ENCODE measurements around the gene GTF2F1.

GTF2F1 gene

DNA sequence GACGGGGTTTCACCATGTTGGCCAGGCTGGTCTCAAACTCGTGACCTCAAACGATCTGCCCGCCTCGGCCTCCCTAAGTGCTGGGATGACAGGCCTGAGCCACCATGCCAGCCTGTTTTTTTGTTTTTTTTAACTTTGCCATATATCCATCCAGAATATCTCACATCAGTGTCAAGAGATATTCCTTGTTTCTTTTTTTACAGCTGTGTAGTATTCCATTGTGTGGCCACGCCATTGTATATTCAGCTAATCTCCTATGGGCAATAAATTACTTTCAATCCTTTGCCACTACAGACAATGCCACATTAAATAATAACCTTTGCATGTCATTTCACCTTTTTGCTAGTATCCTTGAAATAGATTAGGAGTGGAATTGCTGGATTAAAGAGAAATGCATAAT, 16.4 kb upstream of the GTF2F1 start:
- Histone ChIP-seq H3K4me3 (replicated peaks; ENCODE audit: insufficient read depth, low read length) (no peak overlapping the region), H3K27me3 (ENCODE audit: insufficient read depth, poor library complexity, severe bottlenecking) (no peaks in the 10 kb centered on the region), H3K27ac (replicated peaks) (no peak overlapping the region)
- TF ChIP-seq SPI1 (IDR thresholded peaks at IDR 0.05; ENCODE audit: borderline replicate concordance, low read depth): no peak
- TF ChIP-seq CTCF (IDR thresholded peaks at IDR 0.05; ENCODE audit: insufficient read depth, low read length): no peak
- TF ChIP-seq GABPA (IDR thresholded peaks at IDR 0.05; ENCODE audit: low read depth): no peak
- no peak for TF ChIP-seq POLR2AphosphoS5 (IDR thresholded peaks at IDR 0.05; ENCODE audit: low read depth)
- TF ChIP-seq REST (IDR thresholded peaks at IDR 0.05; ENCODE audit: insufficient replicate concordance, low read depth): no peak
- DNase-seq (ENCODE audit: low read depth in 1 of 2, low spot score in 1 of 2): no peak

DNA sequence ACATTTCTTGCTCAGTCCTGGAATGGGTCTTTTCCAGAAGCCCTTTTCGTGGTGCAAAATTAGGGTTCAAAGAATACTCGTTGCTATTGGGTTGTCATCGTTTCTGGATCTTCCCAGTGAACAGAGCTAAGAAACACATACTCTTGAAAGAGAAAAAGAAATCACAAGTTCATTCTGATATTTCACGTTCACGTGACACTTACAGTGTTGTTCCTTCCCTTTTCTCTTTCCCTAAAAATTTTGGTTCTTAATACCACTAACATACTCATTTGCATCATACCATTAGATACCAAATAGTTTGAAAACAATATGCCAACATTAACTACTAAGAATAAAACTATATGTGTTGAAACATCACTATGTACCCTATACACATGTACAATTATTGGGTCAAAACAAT, 13.4 kb upstream of the GTF2F1 start:
- no peak overlapping the region for H3K27ac ChIP-seq (replicated peaks)
- DNase-seq (ENCODE audit: low read depth in 1 of 2, low spot score in 1 of 2): no peak

More for the DNA sequence above, 13.4 kb upstream of the GTF2F1 start:
- no peaks in the 10 kb centered on the region for H3K27me3 ChIP-seq (ENCODE audit: insufficient read depth, poor library complexity, severe bottlenecking)
- no peak for TF ChIP-seq GABPA (IDR thresholded peaks at IDR 0.05; ENCODE audit: low read depth)
- no peak for TF ChIP-seq CTCF (IDR thresholded peaks at IDR 0.05; ENCODE audit: insufficient read depth, low read length)
- TF ChIP-seq SPI1 (IDR thresholded peaks at IDR 0.05; ENCODE audit: borderline replicate concordance, low read depth): no peak
- no peak for TF ChIP-seq POLR2AphosphoS5 (IDR thresholded peaks at IDR 0.05; ENCODE audit: low read depth)
- TF ChIP-seq REST (IDR thresholded peaks at IDR 0.05; ENCODE audit: insufficient replicate concordance, low read depth): no peak
- no peak overlapping the region for H3K4me3 ChIP-seq (replicated peaks; ENCODE audit: insufficient read depth, low read length)
